ENCODE results near the gene TMEM238.

DNA sequence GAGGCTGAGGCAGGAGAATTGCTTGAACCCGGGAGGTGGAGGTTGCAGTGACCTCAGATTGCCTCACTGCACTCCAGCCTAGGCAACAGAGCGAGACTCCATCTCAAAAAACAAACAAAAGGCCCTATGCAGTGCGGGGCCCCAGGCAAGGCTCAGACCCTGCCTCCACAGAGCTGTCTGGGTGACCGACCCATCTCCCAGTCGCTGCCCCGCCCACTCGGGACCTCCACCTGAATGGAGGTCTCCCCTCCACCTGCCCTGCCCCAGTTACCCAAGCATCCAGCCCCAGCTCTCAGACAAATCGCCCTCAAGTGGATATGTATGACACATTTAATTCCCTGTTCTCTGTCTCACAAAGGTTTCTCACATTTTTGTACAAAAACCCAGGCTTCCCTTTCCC is 18.8 kb downstream of the TMEM238 start:
- TF ChIP-seq EP300 (IDR thresholded peaks at IDR 0.05): no peak
- TF ChIP-seq, protein P1, sequence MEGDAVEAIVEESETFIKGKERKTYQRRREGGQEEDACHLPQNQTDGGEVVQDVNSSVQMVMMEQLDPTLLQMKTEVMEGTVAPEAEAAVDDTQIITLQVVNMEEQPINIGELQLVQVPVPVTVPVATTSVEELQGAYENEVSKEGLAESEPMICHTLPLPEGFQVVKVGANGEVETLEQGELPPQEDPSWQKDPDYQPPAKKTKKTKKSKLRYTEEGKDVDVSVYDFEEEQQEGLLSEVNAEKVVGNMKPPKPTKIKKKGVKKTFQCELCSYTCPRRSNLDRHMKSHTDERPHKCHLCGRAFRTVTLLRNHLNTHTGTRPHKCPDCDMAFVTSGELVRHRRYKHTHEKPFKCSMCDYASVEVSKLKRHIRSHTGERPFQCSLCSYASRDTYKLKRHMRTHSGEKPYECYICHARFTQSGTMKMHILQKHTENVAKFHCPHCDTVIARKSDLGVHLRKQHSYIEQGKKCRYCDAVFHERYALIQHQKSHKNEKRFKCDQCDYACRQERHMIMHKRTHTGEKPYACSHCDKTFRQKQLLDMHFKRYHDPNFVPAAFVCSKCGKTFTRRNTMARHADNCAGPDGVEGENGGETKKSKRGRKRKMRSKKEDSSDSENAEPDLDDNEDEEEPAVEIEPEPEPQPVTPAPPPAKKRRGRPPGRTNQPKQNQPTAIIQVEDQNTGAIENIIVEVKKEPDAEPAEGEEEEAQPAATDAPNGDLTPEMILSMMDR (IDR thresholded peaks at IDR 0.05): no peak

Measured in sigmoid colon (tissue), 4 donors.